Upper lobe of left lung (tissue), 4 donors: ENCODE results near the gene PSMD6.
A peak's percentile ranks its signal among the peaks of the same experiment; 100 is the strongest.

Experiments
- EP300 ChIP-seq, 4 donors: sonication (generic); formaldehyde crosslinking; IDR thresholded peaks; one replicate each; pipeline ENCODE4 v1.5.1; 2017; ENCODE audit warnings: antibody characterized with exemption in 4 of 4, control low read depth in 2 of 4
- POLR2A ChIP-seq, 4 donors: fragments of 450-650 bp; IDR thresholded peaks; one replicate each; pipeline ENCODE4 v1.5.1; 2016 to 2017; ENCODE audit warnings: antibody characterized with exemption in 4 of 4, mild to moderate bottlenecking in 2 of 4
- POLR2AphosphoS5 ChIP-seq, 2 donors: sonication (generic); formaldehyde crosslinking; IDR thresholded peaks; one replicate each; pipeline ENCODE4 v1.5.1; 2017; ENCODE audit warnings: antibody characterized with exemption in 2 of 2
- TF ChIP-seq, protein P1 (sequence below), 6 experiments: fragments of 450-650 bp in 4 of 6; fragments of 200-600 bp in 2 of 6; sonication (generic) in 2 of 6; IDR thresholded peaks; one replicate each; pipeline ENCODE4 v1.5.1; 2016 to 2019; ENCODE audit warnings: antibody characterized with exemption in 6 of 6

DNA sequence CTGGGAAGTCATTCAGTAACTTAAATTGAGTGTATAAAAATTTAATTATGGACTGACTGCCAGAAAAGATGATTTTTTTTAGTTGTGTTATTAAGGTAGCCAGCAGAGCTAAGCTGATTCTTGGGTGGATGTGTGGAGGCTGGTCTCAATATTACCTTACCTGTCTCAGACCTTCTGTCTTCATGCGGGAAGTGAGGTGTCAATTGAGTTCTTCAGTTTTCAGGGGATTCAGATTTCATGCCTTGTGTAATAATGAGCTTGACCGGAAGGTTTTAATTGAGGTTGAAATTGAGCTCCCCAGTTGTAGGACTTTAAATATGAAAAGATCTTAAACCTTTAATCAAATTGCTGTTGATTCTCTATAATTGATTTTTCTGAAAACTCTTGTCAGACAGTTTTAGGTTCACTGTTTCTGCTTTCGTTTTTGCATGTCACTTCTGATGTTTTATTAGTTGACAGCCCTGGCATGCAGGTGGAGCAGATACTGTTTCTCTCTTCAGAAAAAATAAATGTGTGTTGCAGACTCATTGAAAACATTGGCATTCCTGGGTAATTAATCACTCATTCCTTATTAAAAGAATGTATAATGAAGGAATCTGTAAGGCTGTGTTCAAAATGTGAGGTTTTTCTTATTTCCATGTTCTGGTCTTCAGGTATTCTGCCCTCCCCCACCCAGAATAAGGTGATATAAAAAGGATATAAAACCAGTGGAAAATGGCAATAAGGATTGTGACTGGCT, 54.5 kb downstream of the PSMD6 start:
- TF ChIP-seq, protein P1, sequence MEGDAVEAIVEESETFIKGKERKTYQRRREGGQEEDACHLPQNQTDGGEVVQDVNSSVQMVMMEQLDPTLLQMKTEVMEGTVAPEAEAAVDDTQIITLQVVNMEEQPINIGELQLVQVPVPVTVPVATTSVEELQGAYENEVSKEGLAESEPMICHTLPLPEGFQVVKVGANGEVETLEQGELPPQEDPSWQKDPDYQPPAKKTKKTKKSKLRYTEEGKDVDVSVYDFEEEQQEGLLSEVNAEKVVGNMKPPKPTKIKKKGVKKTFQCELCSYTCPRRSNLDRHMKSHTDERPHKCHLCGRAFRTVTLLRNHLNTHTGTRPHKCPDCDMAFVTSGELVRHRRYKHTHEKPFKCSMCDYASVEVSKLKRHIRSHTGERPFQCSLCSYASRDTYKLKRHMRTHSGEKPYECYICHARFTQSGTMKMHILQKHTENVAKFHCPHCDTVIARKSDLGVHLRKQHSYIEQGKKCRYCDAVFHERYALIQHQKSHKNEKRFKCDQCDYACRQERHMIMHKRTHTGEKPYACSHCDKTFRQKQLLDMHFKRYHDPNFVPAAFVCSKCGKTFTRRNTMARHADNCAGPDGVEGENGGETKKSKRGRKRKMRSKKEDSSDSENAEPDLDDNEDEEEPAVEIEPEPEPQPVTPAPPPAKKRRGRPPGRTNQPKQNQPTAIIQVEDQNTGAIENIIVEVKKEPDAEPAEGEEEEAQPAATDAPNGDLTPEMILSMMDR (IDR thresholded peaks at IDR 0.05), result peak in 1 of 6 experiments; percentile 14
- no peak for TF ChIP-seq POLR2A (IDR thresholded peaks at IDR 0.05)
- no peak for TF ChIP-seq EP300 (IDR thresholded peaks at IDR 0.05)
- TF ChIP-seq POLR2AphosphoS5 (IDR thresholded peaks at IDR 0.05), result no peak
